NCI-H1092 treated with DMSO at 0.1 percent for 48 hours (cell line): ENCODE data around the gene P2RX4.
"Not testable (repeated sequence)": the region's sequence is repeated elsewhere in the genome, so short reads cannot be mapped to it uniquely, and the experiment has no call there.

ENCODE experiments used
- DNase-seq: peaks from one replicate; lab custom pipeline; 2025; lab: John Stamatoyannopoulos, UW

P2RX4 gene

GRCh38 chr12:121209624-121210572 lies at the start of gene P2RX4:
Gene P2RX4 (plus strand): TSS chr12:121210129. CDS start chr12:121210165, 36 bp downstream.
- peak; percentile 54 for DNase-seq

GRCh38 chr12:121162384-121162783 lies 47.5 kb upstream of the P2RX4 start:
- DNase-seq = no peak

- no peak for DNase-seq
Observed at GRCh38 chr12:121162985-121163384, 46.9 kb upstream of the P2RX4 start.

GRCh38 chr12:121164839-121165238 lies 45.1 kb upstream of the P2RX4 start:
- DNase-seq = not testable (repeated sequence)

- DNase-seq = no peak
Observed at GRCh38 chr12:121165316-121165715, 44.6 kb upstream of the P2RX4 start.

GRCh38 chr12:121166356-121166755 lies 43.6 kb upstream of the P2RX4 start:
- no peak for DNase-seq

- DNase-seq = no peak
Observed at GRCh38 chr12:121167232-121167820, 42.6 kb upstream of the P2RX4 start.

- no peak for DNase-seq
Observed at GRCh38 chr12:121167951-121168350, 42.0 kb upstream of the P2RX4 start.

- no peak for DNase-seq
Observed at GRCh38 chr12:121170151-121170550, 39.8 kb upstream of the P2RX4 start.

GRCh38 chr12:121170611-121171260 lies 39.2 kb upstream of the P2RX4 start:
- no peak for DNase-seq

- no peak for DNase-seq
Observed at GRCh38 chr12:121172145-121172544, 37.8 kb upstream of the P2RX4 start.

GRCh38 chr12:121175383-121176119 lies 34.4 kb upstream of the P2RX4 start:
- DNase-seq = no peak

GRCh38 chr12:121176826-121177529 lies 33.0 kb upstream of the P2RX4 start:
- no peak for DNase-seq

- no peak for DNase-seq
Observed at GRCh38 chr12:121181181-121181580, 28.7 kb upstream of the P2RX4 start.

GRCh38 chr12:121182222-121182893 lies 27.6 kb upstream of the P2RX4 start:
- no peak for DNase-seq

- no peak for DNase-seq
Observed at GRCh38 chr12:121184425-121184824, 25.5 kb upstream of the P2RX4 start.

- no peak for DNase-seq
Observed at GRCh38 chr12:121184984-121185889, 24.7 kb upstream of the P2RX4 start.

- no peak for DNase-seq
Observed at GRCh38 chr12:121186826-121187225, 23.1 kb upstream of the P2RX4 start.

- DNase-seq = no peak
Observed at GRCh38 chr12:121187501-121187900, 22.4 kb upstream of the P2RX4 start.

GRCh38 chr12:121188227-121188626 lies 21.7 kb upstream of the P2RX4 start:
- DNase-seq = no peak
